Thoracic aorta (tissue), 2 donors: ENCODE measurements around the gene PRSS2. TPM values are rescaled to one million over a fixed set of nuclear protein-coding genes. Genes with fewer than 3 reads are reported as not detected.
"Not testable (repeated sequence)": the region's sequence is repeated elsewhere in the genome, so short reads cannot be mapped to it uniquely, and the experiment has no call there.

Experiments used
- ATAC-seq: fragments of 150-250 bp; one replicate; pipeline ENCODE4 v1.8.0; 2017; ENCODE audit warnings: low read depth; ENCODE audit not compliant: insufficient number of reproducible peaks, low FRiP score
- DNase-seq: peaks from one replicate; pipeline ENCODE4 v3.0.0-alpha.2; 2020; ENCODE audit warnings: low spot score
- H3K27ac ChIP-seq, 2 donors: fragments of 200-600 bp; sonication (generic); 1 replicate in 1 of 2; 2 replicates in 1 of 2; pipeline ENCODE4 v1.5.1; 2016; ENCODE audit warnings: mild to moderate bottlenecking in 2 of 2, moderate library complexity in 2 of 2
- H3K27me3 ChIP-seq: fragments of 200-600 bp; sonication (generic); replicated peaks from 2 replicates; pipeline ENCODE4 v1.6.0; 2016; ENCODE audit warnings: mild to moderate bottlenecking; ENCODE audit not compliant: insufficient read depth
- H3K36me3 ChIP-seq: fragments of 200-600 bp; sonication (generic); one replicate; pipeline ENCODE4 v1.5.1; 2016
- H3K4me1 ChIP-seq, 2 donors: fragments of 200-600 bp; sonication (generic); 1 replicate in 1 of 2; 2 replicates in 1 of 2; pipeline versions ENCODE4 v1.5.1 to v1.6.0; 2016; ENCODE audit warnings: low read depth in 2 of 2, mild to moderate bottlenecking in 1 of 2; ENCODE audit not compliant: control insufficient read depth in 1 of 2
- H3K4me3 ChIP-seq: fragments of 200-600 bp; sonication (generic); 2 replicates; pipeline ENCODE4 v1.5.1; 2016; ENCODE audit warnings: mild to moderate bottlenecking
- H3K9me3 ChIP-seq: fragments of 200-600 bp; sonication (generic); 2 replicates; pipeline ENCODE4 v1.5.1; 2016
- CTCF ChIP-seq: fragments of 200-600 bp; sonication (generic); IDR thresholded peaks from one replicate; pipeline ENCODE4 v1.5.1; 2019; ENCODE audit warnings: antibody characterized with exemption
- total RNA-seq, 2 donors: library from RNA; depleted of rRNA; stranded (reverse); fragments of >200 nt; gene quantifications; one replicate each; pipeline versions ENCODE4 v1.1.0 to v1.2.3, GENCODE V29; 2016

Gene PRSS2
- total RNA-seq, 2 donors from 2014 or later: 6.1 to 15.4 TPM

- Histone ChIP-seq H3K4me3 (no peak within 1 kb of the TSS), H3K27ac (no peak within 1 kb of the TSS), H3K27me3 (no peaks in the 10 kb centered on the region), H3K4me1 (no peaks in the 10 kb centered on the region), H3K36me3 (no peaks in the 10 kb centered on the region), H3K9me3 (no peaks in the 10 kb centered on the region)
- no peak for TF ChIP-seq CTCF
- DNase-seq: no peak
- no peak for ATAC-seq
These were observed 21.4 kb upstream of the PRSS2 start, which contains the start of gene PRSS1 for GRCh38 chr7:142749218-142749993. Gene PRSS1, plus strand, starts transcription at chr7:142749472. Its CDS starts 13 bp downstream, at chr7:142749485.

DNA sequence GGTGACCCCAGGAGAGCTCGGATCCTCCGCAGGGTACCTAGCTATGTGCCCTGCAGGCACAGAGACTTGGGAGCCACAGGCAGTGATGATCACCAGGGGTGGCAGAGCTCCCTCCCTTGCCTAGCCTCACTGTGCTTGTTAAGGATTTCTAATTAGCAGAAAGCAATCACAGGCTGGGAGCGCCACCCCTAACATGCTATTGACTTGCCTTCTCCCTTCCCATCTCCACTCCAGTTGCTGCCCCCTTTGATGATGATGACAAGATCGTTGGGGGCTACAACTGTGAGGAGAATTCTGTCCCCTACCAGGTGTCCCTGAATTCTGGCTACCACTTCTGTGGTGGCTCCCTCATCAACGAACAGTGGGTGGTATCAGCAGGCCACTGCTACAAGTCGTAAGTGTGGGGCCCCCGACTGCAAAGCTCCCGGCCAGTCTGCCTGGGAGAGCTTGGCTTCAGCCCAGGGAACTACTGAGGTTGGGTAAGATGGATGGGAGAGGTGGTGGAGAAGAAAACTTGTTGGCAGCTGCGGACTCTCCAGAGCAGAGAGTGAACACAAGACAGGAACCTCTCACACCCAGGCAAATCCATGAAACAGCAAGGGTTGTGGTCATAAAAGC, 20.3 kb upstream of the PRSS2 start:
- no peak for TF ChIP-seq CTCF
- Histone ChIP-seq H3K27me3 (no peaks in the 10 kb centered on the region), H3K4me3 (no peak overlapping the region), H3K36me3 (no peaks in the 10 kb centered on the region), H3K4me1 (no peaks in the 10 kb centered on the region), H3K9me3 (no peaks in the 10 kb centered on the region), H3K27ac (no peak overlapping the region)
- DNase-seq (no peak), ATAC-seq (no peak)

DNA sequence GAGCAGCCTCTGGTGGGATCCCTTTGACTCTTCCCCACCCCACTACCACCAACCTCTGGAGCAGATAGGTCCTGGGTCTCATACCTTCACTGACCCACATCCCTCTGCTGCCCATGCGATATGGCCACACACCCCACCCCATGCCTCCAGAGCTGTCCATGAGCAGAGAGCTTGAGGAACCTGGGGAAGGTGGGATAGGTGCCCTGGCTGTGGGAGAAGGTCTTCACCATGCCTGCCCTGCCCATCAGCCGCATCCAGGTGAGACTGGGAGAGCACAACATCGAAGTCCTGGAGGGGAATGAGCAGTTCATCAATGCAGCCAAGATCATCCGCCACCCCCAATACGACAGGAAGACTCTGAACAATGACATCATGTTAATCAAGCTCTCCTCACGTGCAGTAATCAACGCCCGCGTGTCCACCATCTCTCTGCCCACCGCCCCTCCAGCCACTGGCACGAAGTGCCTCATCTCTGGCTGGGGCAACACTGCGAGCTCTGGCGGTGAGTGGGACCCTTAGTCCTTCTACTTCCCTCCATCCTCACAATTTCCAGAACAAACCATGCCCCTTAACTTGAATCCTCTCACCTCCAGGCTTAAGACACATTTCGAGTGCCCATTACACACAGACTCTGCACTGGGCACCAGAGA, 19.1 kb upstream of the PRSS2 start:
- peak; percentile 15 for ATAC-seq
- not testable (repeated sequence) for H3K9me3 ChIP-seq, H3K27me3 ChIP-seq, DNase-seq, H3K4me1 ChIP-seq, H3K27ac ChIP-seq, H3K4me3 ChIP-seq, H3K36me3 ChIP-seq

GRCh38 chr7:142752376-142753225, 18.2 kb upstream of the PRSS2 start:
- Histone ChIP-seq H3K27me3 (no peaks in the 10 kb centered on the region), H3K27ac (no peak overlapping the region), H3K36me3 (no peaks in the 10 kb centered on the region), H3K4me1 (no peaks in the 10 kb centered on the region), H3K9me3 (no peaks in the 10 kb centered on the region), H3K4me3 (no peak overlapping the region)
- ATAC-seq (no peak), DNase-seq (no peak)
- TF ChIP-seq CTCF: no peak

- no peaks in the 10 kb centered on the region for H3K27me3 ChIP-seq
- DNase-seq (no peak), ATAC-seq (no peak)
- H3K4me1 ChIP-seq: no peaks in the 10 kb centered on the region
- H3K9me3 ChIP-seq: no peaks in the 10 kb centered on the region
- no peak for TF ChIP-seq CTCF
- no peak overlapping the region for H3K4me3 ChIP-seq
- no peaks in the 10 kb centered on the region for H3K36me3 ChIP-seq
- H3K27ac ChIP-seq: no peak overlapping the region
These were observed 17.4 kb upstream of the PRSS2 start for GRCh38 chr7:142753366-142753765.

- H3K4me3 ChIP-seq, H3K36me3 ChIP-seq, ATAC-seq, H3K27me3 ChIP-seq, H3K9me3 ChIP-seq, DNase-seq, H3K4me1 ChIP-seq, H3K27ac ChIP-seq: not testable (repeated sequence)
These were observed 16.8 kb upstream of the PRSS2 start for GRCh38 chr7:142753925-142754491.
